ENCODE data around the gene RGP1. TPM values are rescaled to one million over a fixed set of nuclear protein-coding genes. Genes with fewer than 3 reads are reported as not detected.

The RGP1 gene
- total RNA-seq, 1 experiment from 2014 or later: 27.1 TPM

DNA sequence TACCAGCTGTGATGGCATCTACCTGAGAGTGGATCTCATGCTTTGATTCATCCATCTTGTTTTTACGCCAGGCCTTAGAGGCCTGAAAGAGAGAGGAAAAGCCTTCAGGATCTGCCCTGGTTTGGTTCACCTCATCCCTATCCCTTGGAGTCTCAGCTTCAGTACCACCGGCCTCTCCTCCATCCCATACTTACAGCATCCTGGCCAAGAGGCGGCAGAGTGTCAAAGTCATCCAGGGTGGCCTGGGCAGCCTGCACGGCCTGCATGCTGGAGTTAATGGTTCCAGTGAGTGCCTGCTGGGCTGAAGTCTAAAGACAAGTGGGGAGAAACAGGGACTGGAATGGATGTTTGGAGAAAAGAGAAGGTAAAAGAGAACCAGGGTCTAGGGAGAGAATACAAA lies 29.5 kb upstream of the RGP1 start:
- Histone ChIP-seq H3K27me3 (replicated peaks; ENCODE audit: control insufficient read depth, insufficient read depth, low read length) (no peaks in the 10 kb centered on the region), H3K4me3 (ENCODE audit: low read depth, low read length) (no peak overlapping the region), H3K9me3 (no peaks in the 10 kb centered on the region), H3K4me1 (no peaks in the 10 kb centered on the region), H3K36me3 (ENCODE audit: control insufficient read depth, insufficient read depth, low read length) (peaks cover 12% of the 10 kb centered on the region)
- TF ChIP-seq, protein P1, sequence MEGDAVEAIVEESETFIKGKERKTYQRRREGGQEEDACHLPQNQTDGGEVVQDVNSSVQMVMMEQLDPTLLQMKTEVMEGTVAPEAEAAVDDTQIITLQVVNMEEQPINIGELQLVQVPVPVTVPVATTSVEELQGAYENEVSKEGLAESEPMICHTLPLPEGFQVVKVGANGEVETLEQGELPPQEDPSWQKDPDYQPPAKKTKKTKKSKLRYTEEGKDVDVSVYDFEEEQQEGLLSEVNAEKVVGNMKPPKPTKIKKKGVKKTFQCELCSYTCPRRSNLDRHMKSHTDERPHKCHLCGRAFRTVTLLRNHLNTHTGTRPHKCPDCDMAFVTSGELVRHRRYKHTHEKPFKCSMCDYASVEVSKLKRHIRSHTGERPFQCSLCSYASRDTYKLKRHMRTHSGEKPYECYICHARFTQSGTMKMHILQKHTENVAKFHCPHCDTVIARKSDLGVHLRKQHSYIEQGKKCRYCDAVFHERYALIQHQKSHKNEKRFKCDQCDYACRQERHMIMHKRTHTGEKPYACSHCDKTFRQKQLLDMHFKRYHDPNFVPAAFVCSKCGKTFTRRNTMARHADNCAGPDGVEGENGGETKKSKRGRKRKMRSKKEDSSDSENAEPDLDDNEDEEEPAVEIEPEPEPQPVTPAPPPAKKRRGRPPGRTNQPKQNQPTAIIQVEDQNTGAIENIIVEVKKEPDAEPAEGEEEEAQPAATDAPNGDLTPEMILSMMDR (IDR thresholded peaks at IDR 0.05; ENCODE audit: insufficient read depth in 1 of 2, low read depth in 1 of 2, low read length in 1 of 2, severe bottlenecking in 1 of 2, unreplicated experiment in 1 of 2): no peak
- Mint-ChIP-seq H3K4me1 (ENCODE audit: low read depth, unreplicated experiment) (no peaks in the 10 kb centered on the region), H3K4me3 (ENCODE audit: unreplicated experiment) (no peak overlapping the region), H3K9me3 (ENCODE audit: unreplicated experiment) (no peaks in the 10 kb centered on the region), H3K36me3 (ENCODE audit: insufficient read depth, unreplicated experiment) (peaks cover 80% of the 10 kb centered on the region), H3K27ac (ENCODE audit: unreplicated experiment) (no peak overlapping the region), H3K27me3 (ENCODE audit: insufficient read depth, unreplicated experiment) (no peaks in the 10 kb centered on the region)
- CTCF ChIA-PET: no interaction called here
- BruUV-seq (replicated peaks): TSS peak; percentile 18
- no peak for DNase-seq
- intact Hi-C loops (cut with micrococcal nuclease; ENCODE audit: unreplicated experiment): no loop called here
- POLR2A ChIA-PET: no interaction called here

DNA sequence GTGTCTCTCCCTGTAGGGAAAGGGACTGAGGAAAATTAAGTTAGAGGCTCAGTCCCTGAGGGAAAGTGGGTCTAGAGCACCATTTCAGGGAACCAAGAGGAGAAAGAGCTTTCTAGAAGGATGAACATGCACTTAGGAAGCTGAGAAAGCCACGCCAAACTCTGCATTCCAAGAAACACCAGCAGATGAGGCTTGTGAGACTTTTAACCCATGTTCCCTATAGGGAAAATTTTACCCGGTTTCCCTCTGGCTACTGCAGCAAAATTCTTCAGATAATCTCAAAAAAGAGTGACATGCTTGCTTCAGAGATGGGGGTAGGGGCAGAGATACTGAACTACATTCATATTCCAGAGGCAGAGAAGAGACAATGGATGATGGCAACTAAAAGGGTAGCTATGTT lies 25.7 kb upstream of the RGP1 start:
- Mint-ChIP-seq H3K36me3 (ENCODE audit: insufficient read depth, unreplicated experiment) (peaks cover 77% of the 10 kb centered on the region), H3K4me3 (ENCODE audit: unreplicated experiment) (no peak overlapping the region), H3K27ac (ENCODE audit: unreplicated experiment) (no peak overlapping the region), H3K9me3 (ENCODE audit: unreplicated experiment) (no peaks in the 10 kb centered on the region), H3K27me3 (ENCODE audit: insufficient read depth, unreplicated experiment) (no peaks in the 10 kb centered on the region), H3K4me1 (ENCODE audit: low read depth, unreplicated experiment) (no peaks in the 10 kb centered on the region)
- no peaks in the 10 kb centered on the region for H3K27me3 ChIP-seq (replicated peaks; ENCODE audit: control insufficient read depth, insufficient read depth, low read length)
- no peak for DNase-seq
- H3K9me3 ChIP-seq: no peaks in the 10 kb centered on the region
- no TSS peak for BruUV-seq (replicated peaks)
- peaks cover 10% of the 10 kb centered on the region for H3K36me3 ChIP-seq (ENCODE audit: control insufficient read depth, insufficient read depth, low read length)
- no peak overlapping the region for H3K4me3 ChIP-seq (ENCODE audit: low read depth, low read length)
- ChIA-PET CTCF (no interaction called here), POLR2A (interaction anchor here (0.7 kb wide), 1 partner anchor 59 kb away, joined by 4 read pairs; no protein-coding TSS in a partner anchor)
- intact Hi-C loops (cut with micrococcal nuclease; ENCODE audit: unreplicated experiment): no loop called here
- peaks cover 23% of the 10 kb centered on the region for H3K4me1 ChIP-seq
- TF ChIP-seq, protein P1 (IDR thresholded peaks at IDR 0.05; ENCODE audit: insufficient read depth in 1 of 2, low read depth in 1 of 2, low read length in 1 of 2, severe bottlenecking in 1 of 2, unreplicated experiment in 1 of 2): no peak

- Histone ChIP-seq H3K9me3 (no peaks in the 10 kb centered on the region), H3K4me3 (ENCODE audit: low read depth, low read length) (no peak overlapping the region), H3K4me1 (peaks cover 28% of the 10 kb centered on the region), H3K27me3 (replicated peaks; ENCODE audit: control insufficient read depth, insufficient read depth, low read length) (no peaks in the 10 kb centered on the region), H3K36me3 (ENCODE audit: control insufficient read depth, insufficient read depth, low read length) (peaks cover 8% of the 10 kb centered on the region)
- intact Hi-C loops (cut with micrococcal nuclease; ENCODE audit: unreplicated experiment): no loop called here
- CTCF ChIA-PET: no interaction called here
- Mint-ChIP-seq H3K27ac (ENCODE audit: unreplicated experiment) (no peak overlapping the region), H3K27me3 (ENCODE audit: insufficient read depth, unreplicated experiment) (no peaks in the 10 kb centered on the region), H3K9me3 (ENCODE audit: unreplicated experiment) (no peaks in the 10 kb centered on the region), H3K36me3 (ENCODE audit: insufficient read depth, unreplicated experiment) (peaks cover 72% of the 10 kb centered on the region), H3K4me3 (ENCODE audit: unreplicated experiment) (no peak overlapping the region), H3K4me1 (ENCODE audit: low read depth, unreplicated experiment) (no peaks in the 10 kb centered on the region)
- POLR2A ChIA-PET: no interaction called here
- DNase-seq: no peak
- TF ChIP-seq, protein P1 (IDR thresholded peaks at IDR 0.05; ENCODE audit: insufficient read depth in 1 of 2, low read depth in 1 of 2, low read length in 1 of 2, severe bottlenecking in 1 of 2, unreplicated experiment in 1 of 2): no peak
- BruUV-seq (replicated peaks): no TSS peak
Measured at GRCh38 chr9:35723908-35724307, 25.2 kb upstream of the RGP1 start.

Measured in Caco-2 (cell line).